Neural cell (in vitro differentiated cells): Measurements from ENCODE around the gene FCRL3. TPM values are rescaled to one million over a fixed set of nuclear protein-coding genes. Genes with fewer than 3 reads are reported as not detected.

Experiments used
- H2AFZ ChIP-seq: fragments of 200-600, 300-800 bp; sonication (generic), shearing (Covaris generic); 2 replicates; pipeline ENCODE4 v1.6.0; 2014; ENCODE audit warnings: low read depth, mild to moderate bottlenecking, antibody characterized with exemption, low read length, moderate library complexity
- H3F3A ChIP-seq: fragments of 200-600 bp; shearing (Covaris generic); 2 replicates; pipeline ENCODE4 v1.6.1; 2016; ENCODE audit warnings: mild to moderate bottlenecking, moderate library complexity, mixed read lengths, antibody characterized with exemption, low read length; ENCODE audit not compliant: insufficient read depth, poor library complexity, severe bottlenecking
- H3K27ac ChIP-seq: fragments of 200-600, 300-800 bp; sonication (generic), shearing (Covaris generic); 2 replicates; pipeline ENCODE4 v1.5.1; 2014; ENCODE audit warnings: mild to moderate bottlenecking, low read length, moderate library complexity
- H3K27me3 ChIP-seq: fragments of 300-800, 200-600 bp; sonication (generic), shearing (Covaris generic); 2 replicates; pipeline ENCODE4 v1.6.0; 2014; ENCODE audit warnings: mild to moderate bottlenecking, low read depth, low read length, moderate library complexity; ENCODE audit not compliant: insufficient read depth
- H3K36me3 ChIP-seq: fragments of 300-800, 200-600 bp; sonication (generic), shearing (Covaris generic); 2 replicates; pipeline ENCODE4 v1.5.1; 2014; ENCODE audit warnings: mild to moderate bottlenecking, antibody characterized with exemption, low read length, moderate library complexity; ENCODE audit not compliant: insufficient read depth
- H3K4me2 ChIP-seq: fragments of 300-800, 200-600 bp; sonication (generic), shearing (Covaris generic); 2 replicates; pipeline ENCODE4 v1.6.0; 2014; ENCODE audit warnings: mild to moderate bottlenecking, low read length
- H3K4me3 ChIP-seq: fragments of 300-800, 200-600 bp; sonication (generic), shearing (Covaris generic); 2 replicates; pipeline ENCODE4 v1.5.1; 2014; ENCODE audit warnings: mild to moderate bottlenecking, low read length, moderate library complexity
- H3K79me2 ChIP-seq: fragments of 200-600 bp; shearing (Covaris generic); replicated peaks from 2 replicates; pipeline ENCODE4 v1.6.0; 2014; ENCODE audit warnings: mild to moderate bottlenecking, low read length, moderate library complexity; ENCODE audit not compliant: insufficient read depth
- H3K9ac ChIP-seq: fragments of 300-800, 200-600 bp; sonication (generic), shearing (Covaris generic); 2 replicates; pipeline ENCODE4 v1.6.1; 2016; ENCODE audit warnings: mild to moderate bottlenecking, low read length, mixed read lengths
- H3K9me2 ChIP-seq: fragments of 200-600 bp; shearing (Covaris generic); 2 replicates; pipeline ENCODE4 v1.6.1; 2016; ENCODE audit warnings: mild to moderate bottlenecking, low read length, mixed read lengths; ENCODE audit not compliant: insufficient read depth
- H3K9me3 ChIP-seq: fragments of 200-600, 300-800 bp; sonication (generic), shearing (Covaris generic); 2 replicates; pipeline ENCODE4 v1.6.1; 2016; ENCODE audit warnings: mild to moderate bottlenecking, mixed run types, low read length, moderate library complexity, mixed read lengths
- H4K20me1 ChIP-seq: fragments of 200-600 bp; shearing (Covaris generic); 2 replicates; pipeline ENCODE4 v1.6.1; 2016; ENCODE audit warnings: mild to moderate bottlenecking, mixed run types; ENCODE audit not compliant: insufficient read depth
- EP300 ChIP-seq: fragments of 450-650 bp; conservative IDR thresholded peaks from 2 replicates; pipeline ENCODE4 v1.6.1; 2014; ENCODE audit warnings: antibody characterized with exemption, mild to moderate bottlenecking, moderate library complexity; ENCODE audit not compliant: poor library complexity, severe bottlenecking
- EZH2 ChIP-seq: fragments of 200-600, 300-800 bp; shearing (Covaris generic), sonication (generic); IDR thresholded peaks from 2 replicates; pipeline ENCODE4 v1.6.1; 2014; ENCODE audit warnings: antibody characterized with exemption, low read length, borderline replicate concordance, mild to moderate bottlenecking; ENCODE audit not compliant: insufficient read depth, poor library complexity, severe bottlenecking
- MXI1 ChIP-seq: fragments of 450-650 bp; conservative IDR thresholded peaks from 2 replicates; pipeline ENCODE4 v1.6.1; 2014; ENCODE audit warnings: antibody characterized with exemption, mild to moderate bottlenecking; ENCODE audit not compliant: poor library complexity, severe bottlenecking
- POLR2AphosphoS5 ChIP-seq: IDR thresholded peaks from 2 replicates; pipeline ENCODE4 v1.6.1; 2012
- RAD21 ChIP-seq: fragments of 450-650 bp; conservative IDR thresholded peaks from 2 replicates; pipeline ENCODE4 v1.6.1; 2014; ENCODE audit warnings: antibody characterized with exemption, mild to moderate bottlenecking, moderate library complexity
- REST ChIP-seq: IDR thresholded peaks from 2 replicates; pipeline ENCODE4 v1.6.1; 2012; ENCODE audit warnings: borderline replicate concordance
- SMC3 ChIP-seq: fragments of 450-650 bp; conservative IDR thresholded peaks from 2 replicates; pipeline ENCODE4 v1.6.1; 2014; ENCODE audit warnings: antibody characterized with exemption, mild to moderate bottlenecking, moderate library complexity; ENCODE audit not compliant: poor library complexity
- TAF1 ChIP-seq: IDR thresholded peaks from 2 replicates; pipeline ENCODE4 v1.6.1; 2012; ENCODE audit warnings: low read depth
- polyA plus RNA-seq: library from polyadenylated mRNA; depleted of rRNA; stranded (reverse); fragments of >200 nt; gene quantifications from 2 replicates; pipeline ENCODE4 v1.2.3, GENCODE V29; 2014
- TF ChIP-seq, protein P1 (sequence below): fragments of 450-650 bp; IDR thresholded peaks from 2 replicates; pipeline ENCODE4 v1.5.1; 2014; ENCODE audit warnings: antibody characterized with exemption, mild to moderate bottlenecking, moderate library complexity; ENCODE audit not compliant: poor library complexity, severe bottlenecking

Gene FCRL3
- polyA plus RNA-seq, 1 donor from 2014 or later: not detected

GRCh38 chr1:157732755-157733154 is 32.2 kb upstream of the FCRL3 start:
- no peak overlapping the region for H3K4me3 ChIP-seq
- TF ChIP-seq TAF1 (no peak), POLR2AphosphoS5 (no peak), SMC3 (no peak), RAD21 (no peak), MXI1 (no peak)
- H3K79me2 ChIP-seq: no peaks in the 10 kb centered on the region

GRCh38 chr1:157725221-157725577 is 24.6 kb upstream of the FCRL3 start:
- H3K27me3 ChIP-seq: no peaks in the 10 kb centered on the region
- H3K4me3 ChIP-seq: no peak overlapping the region
- no peak overlapping the region for H2AFZ ChIP-seq
- H4K20me1 ChIP-seq: no peaks in the 10 kb centered on the region
- no peak for TF ChIP-seq RAD21
- no peak for TF ChIP-seq REST
- no peak for TF ChIP-seq SMC3
- TF ChIP-seq, protein P1, sequence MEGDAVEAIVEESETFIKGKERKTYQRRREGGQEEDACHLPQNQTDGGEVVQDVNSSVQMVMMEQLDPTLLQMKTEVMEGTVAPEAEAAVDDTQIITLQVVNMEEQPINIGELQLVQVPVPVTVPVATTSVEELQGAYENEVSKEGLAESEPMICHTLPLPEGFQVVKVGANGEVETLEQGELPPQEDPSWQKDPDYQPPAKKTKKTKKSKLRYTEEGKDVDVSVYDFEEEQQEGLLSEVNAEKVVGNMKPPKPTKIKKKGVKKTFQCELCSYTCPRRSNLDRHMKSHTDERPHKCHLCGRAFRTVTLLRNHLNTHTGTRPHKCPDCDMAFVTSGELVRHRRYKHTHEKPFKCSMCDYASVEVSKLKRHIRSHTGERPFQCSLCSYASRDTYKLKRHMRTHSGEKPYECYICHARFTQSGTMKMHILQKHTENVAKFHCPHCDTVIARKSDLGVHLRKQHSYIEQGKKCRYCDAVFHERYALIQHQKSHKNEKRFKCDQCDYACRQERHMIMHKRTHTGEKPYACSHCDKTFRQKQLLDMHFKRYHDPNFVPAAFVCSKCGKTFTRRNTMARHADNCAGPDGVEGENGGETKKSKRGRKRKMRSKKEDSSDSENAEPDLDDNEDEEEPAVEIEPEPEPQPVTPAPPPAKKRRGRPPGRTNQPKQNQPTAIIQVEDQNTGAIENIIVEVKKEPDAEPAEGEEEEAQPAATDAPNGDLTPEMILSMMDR: no peak
- TF ChIP-seq MXI1: no peak
- no peak for TF ChIP-seq EZH2
- TF ChIP-seq EP300: no peak
- TF ChIP-seq POLR2AphosphoS5: no peak
- TF ChIP-seq TAF1: no peak
- no peaks in the 10 kb centered on the region for H3K9me2 ChIP-seq
- no peak overlapping the region for H3K9ac ChIP-seq
- H3F3A ChIP-seq: no peaks in the 10 kb centered on the region
- H3K79me2 ChIP-seq: no peaks in the 10 kb centered on the region
- H3K4me2 ChIP-seq: no peak overlapping the region
- no peaks in the 10 kb centered on the region for H3K36me3 ChIP-seq
- H3K9me3 ChIP-seq: peaks cover 9% of the 10 kb centered on the region
- H3K27ac ChIP-seq: no peak overlapping the region

More at GRCh38 chr1:157732755-157733154, 32.2 kb upstream of the FCRL3 start:
- H3K9me2 ChIP-seq: no peaks in the 10 kb centered on the region
- no peaks in the 10 kb centered on the region for H4K20me1 ChIP-seq
- H3K9ac ChIP-seq: no peak overlapping the region
- H3K27me3 ChIP-seq: no peaks in the 10 kb centered on the region
- H3K9me3 ChIP-seq: no peaks in the 10 kb centered on the region
- H3K4me2 ChIP-seq: no peak overlapping the region
- no peak overlapping the region for H3K27ac ChIP-seq
- H3F3A ChIP-seq: no peaks in the 10 kb centered on the region
- no peak overlapping the region for H2AFZ ChIP-seq
- no peaks in the 10 kb centered on the region for H3K36me3 ChIP-seq
